GM12801 (cell line): ENCODE data around the gene PODXL.

ENCODE experiments used
- CTCF ChIP-seq: IDR thresholded peaks from one replicate; pipeline ENCODE4 v1.5.1; 2011; ENCODE audit warnings: control low read depth; ENCODE audit not compliant: insufficient read length; ENCODE audit errors: extremely low read depth

Gene PODXL

GRCh38 chr7:131537571-131537978 is 18.9 kb downstream of the PODXL start:
- no peak for TF ChIP-seq CTCF

GRCh38 chr7:131536361-131536849 is 20.0 kb downstream of the PODXL start:
- no peak for TF ChIP-seq CTCF

- TF ChIP-seq CTCF, result no peak
These were observed 22.6 kb downstream of the PODXL start for GRCh38 chr7:131533566-131534561.

DNA sequence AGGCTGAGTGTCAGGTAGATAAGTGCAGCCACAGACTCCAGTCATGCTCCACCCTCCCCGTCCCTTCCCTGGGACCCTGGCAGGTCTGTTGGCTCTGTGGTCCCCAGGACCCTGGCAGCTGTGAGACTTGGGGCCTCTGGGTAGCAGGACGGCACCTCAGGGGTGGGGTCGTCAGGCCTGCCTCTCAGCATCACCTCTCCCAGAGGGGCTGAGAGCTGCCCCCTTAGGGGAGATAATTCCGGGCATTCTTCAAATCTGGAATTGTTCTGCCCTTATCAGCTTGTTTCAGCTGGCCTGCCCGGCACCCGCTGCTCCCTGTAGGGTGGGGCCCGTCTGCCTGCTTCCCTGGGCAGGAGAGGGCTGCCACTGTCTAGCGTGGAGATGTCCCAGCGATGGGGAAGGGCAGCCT is 23.3 kb downstream of the PODXL start:
- no peak for TF ChIP-seq CTCF

DNA sequence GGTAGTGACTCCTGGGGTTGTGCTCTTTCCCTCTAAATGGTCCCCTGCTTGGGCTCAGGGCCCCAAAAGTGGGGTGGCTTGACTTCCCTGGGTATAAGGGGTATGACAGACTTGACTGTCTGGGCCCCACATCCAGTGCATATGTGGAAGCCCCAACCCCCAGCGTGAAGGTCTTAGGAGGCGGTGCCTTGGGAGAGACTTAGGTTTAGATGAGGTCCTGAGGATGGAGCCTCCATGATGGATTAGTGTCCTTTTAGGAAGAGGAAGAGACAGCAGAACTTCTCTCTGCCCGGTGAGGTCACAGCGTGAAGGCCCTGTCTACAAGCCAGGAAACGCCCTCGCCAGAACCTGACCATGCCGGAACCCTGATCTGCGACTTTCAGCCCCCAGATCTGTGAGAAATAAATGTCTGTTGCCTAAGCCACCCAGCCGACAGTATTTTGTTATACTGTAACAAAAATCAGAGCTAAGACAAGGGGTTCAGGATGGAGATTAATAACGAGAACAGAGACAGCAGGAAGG is 23.8 kb downstream of the PODXL start:
- no peak for TF ChIP-seq CTCF

DNA sequence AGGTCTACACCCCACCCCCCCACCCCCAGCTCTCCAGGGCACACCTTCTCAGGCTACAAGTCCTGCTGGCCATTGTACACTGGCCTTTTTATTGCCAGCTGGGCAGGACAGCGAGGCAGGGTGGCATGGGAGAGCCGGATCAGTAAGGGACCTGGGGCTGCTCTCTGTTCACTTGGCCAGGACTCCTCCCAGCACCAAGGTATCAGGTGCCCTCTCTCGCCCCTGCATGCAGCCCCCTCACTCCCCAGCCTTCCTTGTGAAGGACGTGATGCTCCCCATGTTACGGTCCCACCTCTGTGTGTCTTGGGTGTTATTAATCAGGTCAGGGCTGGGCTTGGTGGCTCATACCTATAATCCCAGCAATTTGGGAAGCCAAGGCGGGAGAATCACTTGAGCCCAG is 26.3 kb downstream of the PODXL start:
- no peak for TF ChIP-seq CTCF

- TF ChIP-seq CTCF, result no peak
These were observed 26.8 kb downstream of the PODXL start for GRCh38 chr7:131529617-131530016.
